HG03558 (cell line): ENCODE measurements around the gene ZBTB8A.
"Not testable (repeated sequence)": the region's sequence is repeated elsewhere in the genome, so short reads cannot be mapped to it uniquely, and the experiment has no call there.

Experiments
- ATAC-seq: cut with Tn5 transposase; IDR thresholded peaks from one replicate; pipeline ENCODE4 v1.9.1; 2021; ENCODE audit warnings: moderate number of reproducible peaks; ENCODE audit not compliant: unreplicated experiment; ENCODE audit errors: extremely low read depth

The ZBTB8A gene

GRCh38 chr1:32536117-32536516 lies 3.1 kb upstream of the ZBTB8A start:
- no peak for ATAC-seq

- no peak for ATAC-seq
These were observed 2.5 kb upstream of the ZBTB8A start for GRCh38 chr1:32536764-32537163.

GRCh38 chr1:32539584-32540571 lies 651 bp downstream of the ZBTB8A start:
- ATAC-seq, result no peak

GRCh38 chr1:32540605-32541004 lies 1.4 kb downstream of the ZBTB8A start:
- ATAC-seq, result no peak

- no peak for ATAC-seq
These were observed 1.9 kb downstream of the ZBTB8A start for GRCh38 chr1:32541064-32541566.

GRCh38 chr1:32546611-32547010 lies 7.4 kb downstream of the ZBTB8A start:
- ATAC-seq, result no peak

- ATAC-seq, result no peak
These were observed 10.4 kb downstream of the ZBTB8A start for GRCh38 chr1:32549616-32550015.

GRCh38 chr1:32554288-32554687 lies 15.1 kb downstream of the ZBTB8A start:
- ATAC-seq, result no peak

GRCh38 chr1:32557035-32557434 lies 17.8 kb downstream of the ZBTB8A start:
- not testable (repeated sequence) for ATAC-seq

- no peak for ATAC-seq
These were observed 18.6 kb downstream of the ZBTB8A start for GRCh38 chr1:32557812-32558211.

- ATAC-seq, result no peak
These were observed 29.7 kb downstream of the ZBTB8A start for GRCh38 chr1:32568929-32569328.

- no peak for ATAC-seq
These were observed 41.3 kb downstream of the ZBTB8A start for GRCh38 chr1:32580348-32581017.

- no peak for ATAC-seq
These were observed 53.7 kb downstream of the ZBTB8A start for GRCh38 chr1:32592943-32593342.

GRCh38 chr1:32600034-32600433 lies 60.8 kb downstream of the ZBTB8A start:
- ATAC-seq, result no peak

GRCh38 chr1:32605711-32606424 lies 66.6 kb downstream of the ZBTB8A start:
- no peak for ATAC-seq

GRCh38 chr1:32606565-32607371 lies 67.5 kb downstream of the ZBTB8A start:
- no peak for ATAC-seq

GRCh38 chr1:32609180-32609579 lies 70.0 kb downstream of the ZBTB8A start:
- no peak for ATAC-seq

GRCh38 chr1:32611859-32612188 lies 72.6 kb downstream of the ZBTB8A start:
- no peak for ATAC-seq

- ATAC-seq, result no peak
These were observed 73.1 kb downstream of the ZBTB8A start for GRCh38 chr1:32612189-32612881.
